ENCODE data around the gene C16orf87.

The C16orf87 gene, protein sequence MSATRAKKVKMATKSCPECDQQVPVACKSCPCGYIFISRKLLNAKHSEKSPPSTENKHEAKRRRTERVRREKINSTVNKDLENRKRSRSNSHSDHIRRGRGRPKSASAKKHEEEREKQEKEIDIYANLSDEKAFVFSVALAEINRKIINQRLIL

DNA sequence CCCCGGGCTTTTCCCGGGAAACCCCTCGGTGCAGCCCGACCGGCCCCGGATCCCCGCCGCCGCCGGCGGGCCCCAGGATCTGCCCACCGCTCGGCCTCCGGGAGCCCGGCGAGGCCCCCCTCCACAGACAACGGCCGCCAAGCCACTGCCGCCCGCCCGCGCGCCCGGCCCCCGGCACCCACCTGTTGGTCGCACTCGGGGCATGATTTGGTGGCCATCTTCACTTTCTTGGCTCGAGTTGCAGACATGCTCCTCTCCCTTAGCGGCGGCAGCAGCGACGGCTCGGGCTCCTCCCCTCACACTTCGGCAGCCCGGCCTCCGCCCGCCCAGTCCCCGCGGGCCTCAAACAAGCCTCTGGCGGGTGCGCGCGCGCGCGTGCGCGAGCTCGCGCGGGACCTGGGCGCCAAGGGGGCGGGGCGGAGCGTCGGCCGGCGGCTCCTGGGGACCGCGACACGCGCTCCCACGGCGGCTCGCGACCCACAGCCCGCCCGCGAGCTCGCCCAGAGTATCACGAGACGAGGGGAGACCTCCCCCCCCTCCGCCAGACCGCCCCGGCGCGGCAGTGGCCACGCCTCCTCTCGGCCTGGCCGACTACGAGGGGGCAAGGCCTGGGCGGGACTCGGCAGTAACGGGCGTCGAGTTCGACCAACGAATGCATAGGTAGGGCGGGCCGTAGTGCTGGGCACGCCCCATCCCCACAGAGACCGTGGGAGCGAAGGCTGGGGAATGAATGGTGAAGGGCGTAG is at the start of gene C16orf87:
Gene C16orf87, minus strand, starts transcription at position 279 of the 746 bp plus-strand sequence. Its CDS starts 31 bp downstream, at position 248.
- ATAC-seq, result peak; percentile 98
- TF ChIP-seq ESRRG (CRISPR knock-in tag; IDR thresholded peaks at IDR 0.05) (no peak), CSDC2 (CRISPR knock-in tag; IDR thresholded peaks at IDR 0.05) (peak; percentile 51; the same call in 1 of the 2 replicates), ZNF8 (CRISPR knock-in tag; IDR thresholded peaks at IDR 0.05) (no peak), TSHZ2 (CRISPR knock-in tag; IDR thresholded peaks at IDR 0.05) (peak; percentile 71; the same call in 1 of the 2 replicates), SNAI2 (CRISPR knock-in tag; IDR thresholded peaks at IDR 0.05) (0 out of 2 replicates have a peak, but pooled peaks have one; percentile 63)

GRCh38 chr16:46875243-46875642 is 44.3 kb upstream of the C16orf87 start:
- ATAC-seq, result no peak
- TF ChIP-seq CREB5 (CRISPR knock-in tag; IDR thresholded peaks at IDR 0.05; ENCODE audit: low read depth) (no peak), ZFP30 (CRISPR knock-in tag; IDR thresholded peaks at IDR 0.05) (no peak), PATZ1 (CRISPR knock-in tag; IDR thresholded peaks at IDR 0.05; ENCODE audit: borderline replicate concordance) (no peak), ZFP3 (CRISPR knock-in tag; IDR thresholded peaks at IDR 0.05) (no peak), CSDC2 (CRISPR knock-in tag; IDR thresholded peaks at IDR 0.05) (no peak), ZC3H10 (CRISPR knock-in tag; IDR thresholded peaks at IDR 0.05) (no peak), GLIS3 (CRISPR knock-in tag; IDR thresholded peaks at IDR 0.05) (no peak), TSHZ2 (CRISPR knock-in tag; IDR thresholded peaks at IDR 0.05) (no peak), RARB (CRISPR knock-in tag; IDR thresholded peaks at IDR 0.05) (no peak), TOX (CRISPR knock-in tag; IDR thresholded peaks at IDR 0.05; ENCODE audit: borderline replicate concordance) (no peak), ZNF565 (CRISPR knock-in tag; conservative IDR thresholded peaks at IDR 0.05; ENCODE audit: low read depth) (no peak), ZNF8 (CRISPR knock-in tag; IDR thresholded peaks at IDR 0.05) (no peak)
- TF ChIP-seq, protein P1, sequence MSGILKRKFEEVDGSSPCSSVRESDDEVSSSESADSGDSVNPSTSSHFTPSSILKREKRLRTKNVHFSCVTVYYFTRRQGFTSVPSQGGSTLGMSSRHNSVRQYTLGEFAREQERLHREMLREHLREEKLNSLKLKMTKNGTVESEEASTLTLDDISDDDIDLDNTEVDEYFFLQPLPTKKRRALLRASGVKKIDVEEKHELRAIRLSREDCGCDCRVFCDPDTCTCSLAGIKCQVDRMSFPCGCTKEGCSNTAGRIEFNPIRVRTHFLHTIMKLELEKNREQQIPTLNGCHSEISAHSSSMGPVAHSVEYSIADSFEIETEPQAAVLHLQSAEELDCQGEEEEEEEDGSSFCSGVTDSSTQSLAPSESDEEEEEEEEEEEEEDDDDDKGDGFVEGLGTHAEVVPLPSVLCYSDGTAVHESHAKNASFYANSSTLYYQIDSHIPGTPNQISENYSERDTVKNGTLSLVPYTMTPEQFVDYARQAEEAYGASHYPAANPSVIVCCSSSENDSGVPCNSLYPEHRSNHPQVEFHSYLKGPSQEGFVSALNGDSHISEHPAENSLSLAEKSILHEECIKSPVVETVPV (CRISPR knock-in tag; IDR thresholded peaks at IDR 0.05), result no peak

- no peak for ATAC-seq
- TF ChIP-seq PATZ1 (CRISPR knock-in tag; IDR thresholded peaks at IDR 0.05; ENCODE audit: borderline replicate concordance) (no peak), PPARA (CRISPR knock-in tag; IDR thresholded peaks at IDR 0.05; ENCODE audit: borderline replicate concordance) (no peak), RARB (CRISPR knock-in tag; IDR thresholded peaks at IDR 0.05) (no peak), ZNF565 (CRISPR knock-in tag; conservative IDR thresholded peaks at IDR 0.05; ENCODE audit: low read depth) (no peak), ISL1 (CRISPR knock-in tag; IDR thresholded peaks at IDR 0.05) (no peak), CSDC2 (CRISPR knock-in tag; IDR thresholded peaks at IDR 0.05) (no peak), ZNF70 (CRISPR knock-in tag; IDR thresholded peaks at IDR 0.05) (no peak), TSHZ2 (CRISPR knock-in tag; IDR thresholded peaks at IDR 0.05) (no peak)
Observed at GRCh38 chr16:46873201-46873600, 42.2 kb upstream of the C16orf87 start.
